Brain microvascular endothelial cell (primary cell): ENCODE data around the gene NDUFS7.

ENCODE experiments used
- DNase-seq: peaks from one replicate; pipeline ENCODE4 v3.0.0-alpha.2; 2020
- H3K27ac ChIP-seq: fragments of 250-450 bp; sonication (Bioruptor Pico); 2 replicates; pipeline ENCODE4 v1.5.1; 2020; ENCODE audit warnings: mild to moderate bottlenecking, moderate library complexity
- H3K27me3 ChIP-seq: fragments of 250-450 bp; sonication (Bioruptor Pico); replicated peaks from 2 replicates; pipeline ENCODE4 v1.5.1; 2020; ENCODE audit warnings: mild to moderate bottlenecking
- H3K36me3 ChIP-seq: fragments of 250-450 bp; sonication (Bioruptor Pico); replicated peaks from 2 replicates; pipeline ENCODE4 v1.5.1; 2020; ENCODE audit warnings: mild to moderate bottlenecking
- H3K4me3 ChIP-seq: 2 replicates; pipeline ENCODE4 v1.5.1; 2011; ENCODE audit warnings: low read depth, mild to moderate bottlenecking, control low read depth, low read length, moderate library complexity
- in situ Hi-C: cut with HindIII; loops from 2 replicates; pipeline ENCODE4 v1.10.0; 2017; ENCODE audit warnings: low sequenced_read_pairs, low pct_ligation_motif_present
- TF ChIP-seq, protein P1 (sequence below): IDR thresholded peaks from 2 replicates; pipeline ENCODE4 v1.5.1; 2011; ENCODE audit warnings: low read depth, mild to moderate bottlenecking, moderate library complexity, low read length, control low read depth, inconsistent platforms; ENCODE audit errors: missing control alignments

Gene NDUFS7

DNA sequence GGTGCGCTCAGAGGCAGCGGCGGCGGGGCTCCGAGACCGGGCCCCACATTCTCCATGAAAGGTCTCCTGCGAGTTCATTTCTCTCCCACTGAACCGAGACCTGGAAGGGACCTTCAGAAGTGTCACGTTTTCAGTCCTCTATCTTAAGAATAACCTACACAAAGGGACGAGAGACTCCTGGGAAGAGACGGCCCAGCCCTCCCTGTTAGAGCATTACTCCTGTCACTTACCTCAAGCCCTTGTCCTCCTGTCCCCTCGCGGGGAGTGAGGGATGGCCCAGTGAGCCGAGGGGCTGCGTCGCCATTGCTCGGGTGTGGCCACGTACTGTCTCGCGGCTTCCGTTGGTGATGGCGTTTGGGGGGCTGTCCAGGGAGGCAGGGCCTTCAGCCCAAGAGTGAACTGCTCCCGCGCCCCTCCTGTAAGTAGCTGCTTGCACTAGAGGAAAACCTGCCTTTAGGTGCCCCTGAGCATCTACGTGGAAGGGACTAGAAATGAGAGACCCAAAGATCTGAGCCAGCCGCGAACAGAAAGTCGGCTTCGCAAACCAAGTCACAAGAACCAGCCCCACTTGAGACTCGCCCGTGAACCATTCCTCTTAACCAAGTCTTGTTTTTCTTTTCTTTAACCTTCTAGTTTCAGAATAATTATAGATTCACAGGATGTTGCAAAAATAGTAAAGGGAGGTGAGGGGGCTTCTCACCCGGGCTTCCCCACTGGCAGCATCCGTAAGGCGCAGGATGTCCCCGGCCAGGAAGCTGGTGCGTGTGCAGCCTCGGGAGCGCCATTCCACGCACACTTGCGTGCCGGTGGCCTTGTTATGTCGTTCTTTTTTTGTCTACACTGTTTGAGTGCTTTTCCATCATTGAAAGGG is 21.1 kb upstream of the NDUFS7 start:
- Histone ChIP-seq H3K36me3 (peaks cover 47% of the 10 kb centered on the region), H3K27me3 (no peaks in the 10 kb centered on the region), H3K27ac (peak overlapping the region; percentile 85), H3K4me3 (no peak overlapping the region)
- in situ Hi-C loops = no loop called here
- DNase-seq = no peak
- TF ChIP-seq, protein P1, sequence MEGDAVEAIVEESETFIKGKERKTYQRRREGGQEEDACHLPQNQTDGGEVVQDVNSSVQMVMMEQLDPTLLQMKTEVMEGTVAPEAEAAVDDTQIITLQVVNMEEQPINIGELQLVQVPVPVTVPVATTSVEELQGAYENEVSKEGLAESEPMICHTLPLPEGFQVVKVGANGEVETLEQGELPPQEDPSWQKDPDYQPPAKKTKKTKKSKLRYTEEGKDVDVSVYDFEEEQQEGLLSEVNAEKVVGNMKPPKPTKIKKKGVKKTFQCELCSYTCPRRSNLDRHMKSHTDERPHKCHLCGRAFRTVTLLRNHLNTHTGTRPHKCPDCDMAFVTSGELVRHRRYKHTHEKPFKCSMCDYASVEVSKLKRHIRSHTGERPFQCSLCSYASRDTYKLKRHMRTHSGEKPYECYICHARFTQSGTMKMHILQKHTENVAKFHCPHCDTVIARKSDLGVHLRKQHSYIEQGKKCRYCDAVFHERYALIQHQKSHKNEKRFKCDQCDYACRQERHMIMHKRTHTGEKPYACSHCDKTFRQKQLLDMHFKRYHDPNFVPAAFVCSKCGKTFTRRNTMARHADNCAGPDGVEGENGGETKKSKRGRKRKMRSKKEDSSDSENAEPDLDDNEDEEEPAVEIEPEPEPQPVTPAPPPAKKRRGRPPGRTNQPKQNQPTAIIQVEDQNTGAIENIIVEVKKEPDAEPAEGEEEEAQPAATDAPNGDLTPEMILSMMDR = no peak

DNA sequence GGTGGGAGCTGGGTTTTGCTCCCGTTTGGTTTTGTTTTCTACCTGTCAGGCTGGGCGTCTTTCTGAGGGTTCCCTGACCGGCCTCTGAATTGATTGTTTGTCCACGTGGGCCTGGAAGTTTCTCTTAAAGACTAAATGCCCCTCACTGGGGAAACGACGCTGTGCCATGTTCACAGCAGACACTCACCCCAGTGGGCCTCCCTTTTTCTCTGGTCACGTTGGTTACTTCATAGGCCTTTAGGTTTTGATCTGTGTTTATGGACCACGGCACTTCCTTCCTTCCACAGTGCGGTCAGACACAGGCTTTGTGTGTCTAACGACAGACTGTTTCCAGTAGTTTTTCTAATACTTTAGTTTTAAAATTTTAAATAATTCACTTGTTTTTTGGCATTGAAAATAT is 20.1 kb upstream of the NDUFS7 start:
- TF ChIP-seq, protein P1 = no peak
- in situ Hi-C loops = no loop called here
- H3K27ac ChIP-seq = no peak overlapping the region

DNA sequence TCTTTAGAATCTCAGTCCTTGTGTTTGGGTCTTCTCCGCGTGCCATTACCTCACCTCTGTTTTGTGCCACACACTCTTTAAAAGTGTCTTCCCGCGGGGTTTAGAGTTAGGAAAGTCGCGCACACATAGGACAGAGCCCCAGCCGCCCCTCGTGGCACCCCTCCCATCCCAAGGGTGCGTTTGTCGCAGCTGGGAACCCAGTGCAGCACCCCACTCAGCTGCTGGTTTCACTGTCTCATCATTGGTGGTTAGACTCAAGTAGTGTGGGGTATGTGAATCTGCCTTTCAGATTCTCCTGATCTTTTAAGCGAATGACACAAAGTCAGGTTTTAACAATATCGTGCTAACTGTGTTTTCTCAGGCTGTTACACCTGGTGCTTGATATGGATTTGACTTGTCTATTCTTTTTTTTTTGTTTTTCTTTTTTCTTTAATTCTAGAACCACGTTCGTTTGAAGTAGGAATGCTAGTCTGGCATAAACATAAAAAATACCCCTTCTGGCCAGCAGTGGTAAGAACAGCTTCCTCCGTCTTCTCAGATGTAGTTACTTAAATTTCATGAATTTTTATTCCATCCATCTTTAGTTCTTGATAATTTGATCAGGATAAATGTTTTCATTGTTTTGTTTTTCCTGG is 19.5 kb upstream of the NDUFS7 start:
- in situ Hi-C loops = no loop called here
- no peaks in the 10 kb centered on the region for H3K27me3 ChIP-seq
- no peak for DNase-seq
- H3K36me3 ChIP-seq = peaks cover 51% of the 10 kb centered on the region
- H3K4me3 ChIP-seq = no peak overlapping the region
- TF ChIP-seq, protein P1 = peak; percentile 45
- H3K27ac ChIP-seq = no peak overlapping the region

More for the DNA sequence above, 20.1 kb upstream of the NDUFS7 start:
- Histone ChIP-seq H3K4me3 (no peak overlapping the region), H3K27me3 (no peaks in the 10 kb centered on the region), H3K36me3 (peaks cover 50% of the 10 kb centered on the region)
- no peak for DNase-seq

DNA sequence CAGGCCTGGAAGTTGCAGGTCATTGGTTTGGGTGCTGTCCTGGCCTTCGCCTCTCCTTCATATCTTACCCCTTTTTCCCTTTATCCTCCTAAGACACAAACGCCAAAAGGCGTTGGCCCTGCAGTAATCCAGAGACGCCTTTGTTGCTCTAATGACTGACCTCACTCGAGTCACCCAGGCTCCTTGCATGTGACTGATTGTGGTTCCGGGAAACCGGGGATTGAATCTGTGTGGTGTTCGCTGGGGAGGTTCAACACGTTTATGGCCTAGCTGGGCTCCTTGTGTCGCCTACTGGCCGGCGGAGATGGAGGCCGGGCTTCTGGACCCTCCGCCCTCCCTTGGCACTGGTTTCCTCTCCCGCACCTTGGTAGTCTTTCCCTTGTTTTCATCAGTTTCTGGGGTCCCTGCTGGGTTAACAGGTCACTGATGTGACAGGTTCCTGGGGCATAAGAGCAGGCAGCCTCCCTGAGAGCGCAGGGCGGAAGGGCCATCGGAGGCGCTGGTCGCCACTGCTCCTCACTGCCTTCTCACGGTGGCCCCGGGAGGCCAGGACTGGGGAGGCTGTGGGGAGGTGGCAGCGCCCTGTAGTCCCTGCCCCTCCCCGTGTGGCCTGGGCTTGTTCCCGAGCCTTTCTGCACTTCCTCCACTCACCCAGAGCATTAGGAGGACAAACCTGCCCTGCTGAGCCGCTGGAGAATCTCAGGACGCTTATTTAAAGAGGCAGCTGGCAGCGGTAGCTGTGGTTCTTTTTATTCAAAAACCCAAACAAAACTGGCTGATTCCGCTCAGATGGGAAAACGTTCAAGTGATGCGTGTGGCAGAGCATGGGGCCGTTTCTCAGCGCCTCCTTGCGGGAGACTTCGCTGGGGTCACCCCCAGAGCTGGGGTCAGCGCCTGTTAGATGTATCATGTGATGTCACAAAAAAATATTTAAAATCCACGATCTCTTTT is 18.1 kb upstream of the NDUFS7 start:
- no peak for DNase-seq
- Histone ChIP-seq H3K27ac (no peak overlapping the region), H3K4me3 (no peak overlapping the region), H3K27me3 (no peaks in the 10 kb centered on the region), H3K36me3 (peaks cover 54% of the 10 kb centered on the region)
- in situ Hi-C loops = no loop called here
- TF ChIP-seq, protein P1 = no peak

DNA sequence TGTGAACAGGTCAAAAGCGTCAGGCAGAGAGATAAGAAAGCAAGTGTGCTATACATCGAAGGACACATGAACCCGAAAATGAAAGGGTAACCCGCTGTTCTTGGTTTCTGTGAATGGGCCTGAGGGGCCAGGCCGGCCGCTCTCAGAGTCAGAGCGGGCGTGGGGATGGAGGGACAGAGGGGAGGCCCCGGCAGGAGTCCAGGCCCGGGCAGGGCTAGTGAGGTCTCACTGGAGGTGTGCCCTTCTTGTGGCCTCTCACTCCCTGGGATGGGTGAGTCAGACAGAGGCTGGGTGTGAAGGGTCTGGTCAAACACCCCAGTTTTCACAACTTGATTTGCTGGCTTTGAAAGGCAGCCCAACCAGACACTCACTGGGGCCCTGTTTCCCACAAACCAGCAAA is 17.4 kb upstream of the NDUFS7 start:
- no peak overlapping the region for H3K27ac ChIP-seq
- no peaks in the 10 kb centered on the region for H3K27me3 ChIP-seq
- H3K36me3 ChIP-seq = peaks cover 61% of the 10 kb centered on the region
- in situ Hi-C loops = no loop called here
- no peak overlapping the region for H3K4me3 ChIP-seq
- DNase-seq = no peak
- TF ChIP-seq, protein P1 = no peak
